ENCODE results near the gene HIF1A.

HIF1A gene

GRCh38 chr14:61716956-61717355 is 21.6 kb downstream of the HIF1A start:
- no peak for DNase-seq (ENCODE audit: low read depth)
- no peak overlapping the region for H3K4me3 ChIP-seq (ENCODE audit: low read depth, low read length)
- no peak for TF ChIP-seq CTCF (IDR thresholded peaks at IDR 0.05; ENCODE audit: low read depth, low read length, missing control alignments)

GRCh38 chr14:61718039-61718438 is 22.7 kb downstream of the HIF1A start:
- no peak overlapping the region for H3K4me3 ChIP-seq (ENCODE audit: low read depth, low read length)
- no peak for TF ChIP-seq CTCF (IDR thresholded peaks at IDR 0.05; ENCODE audit: low read depth, low read length, missing control alignments)
- DNase-seq (ENCODE audit: low read depth): no peak

GRCh38 chr14:61719344-61720293 is 24.3 kb downstream of the HIF1A start:
- TF ChIP-seq CTCF (IDR thresholded peaks at IDR 0.05; ENCODE audit: low read depth, low read length, missing control alignments): no peak
- DNase-seq (ENCODE audit: low read depth): no peak
- no peak overlapping the region for H3K4me3 ChIP-seq (ENCODE audit: low read depth, low read length)

- no peak overlapping the region for H3K4me3 ChIP-seq (ENCODE audit: low read depth, low read length)
These were observed 25.0 kb downstream of the HIF1A start for GRCh38 chr14:61720294-61720661.

GRCh38 chr14:61720741-61721140 is 25.4 kb downstream of the HIF1A start:
- no peak for TF ChIP-seq CTCF (IDR thresholded peaks at IDR 0.05; ENCODE audit: low read depth, low read length, missing control alignments)
- no peak overlapping the region for H3K4me3 ChIP-seq (ENCODE audit: low read depth, low read length)
- no peak for DNase-seq (ENCODE audit: low read depth)

More at GRCh38 chr14:61720294-61720661, 25.0 kb downstream of the HIF1A start:
- DNase-seq (ENCODE audit: low read depth): no peak
- TF ChIP-seq CTCF (IDR thresholded peaks at IDR 0.05; ENCODE audit: low read depth, low read length, missing control alignments): no peak

- H3K4me3 ChIP-seq (ENCODE audit: low read depth, low read length): no peak overlapping the region
- no peak for TF ChIP-seq CTCF (IDR thresholded peaks at IDR 0.05; ENCODE audit: low read depth, low read length, missing control alignments)
- no peak for DNase-seq (ENCODE audit: low read depth)
These were observed 28.8 kb downstream of the HIF1A start for GRCh38 chr14:61724133-61724532.

Measured in GM12864 (cell line).